H1 (cell line): ENCODE results near the gene BBIP1. TPM values are rescaled to one million over a fixed set of nuclear protein-coding genes. Genes with fewer than 3 reads are reported as not detected.

ENCODE experiments used
- CTCF ChIA-PET: fragments of 300-600 bp; sonication (Branson Sonifier 250); formaldehyde crosslinking; loops from one replicate; lab custom pipeline; 2021; ENCODE audit not compliant: partially characterized antibody; lab: Charles Lee
- POLR2A ChIA-PET: fragments of 300-600 bp; sonication (Branson Sonifier 250); formaldehyde crosslinking; loops from one replicate; lab custom pipeline; 2021; ENCODE audit warnings: inconsistent platforms; ENCODE audit not compliant: partially characterized antibody; lab: Charles Lee
- DNase-seq, 2 experiments: peaks; one replicate each; pipeline versions ENCODE4 v3.0.0 to v3.0.0-alpha.2; 2010 to 2022; ENCODE audit warnings: low spot score in 2 of 2, low read depth in 1 of 2, mixed read lengths in 1 of 2
- FAIRE-seq: peaks from 2 replicates; lab custom pipeline; 2011; peaks lifted over from hg19 to GRCh38; lab: Jason Lieb, UNC
- H2AFZ ChIP-seq: 2 replicates; pipeline ENCODE4 v1.8.1; 2012; ENCODE audit warnings: low read length, inconsistent platforms
- H2AK5ac ChIP-seq: 2 replicates; pipeline ENCODE4 v1.6.1; 2013; ENCODE audit warnings: low read depth, low read length
- H2BK120ac ChIP-seq: replicated peaks from 2 replicates; pipeline ENCODE3; 2013; ENCODE audit warnings: low read depth, low read length, inconsistent platforms
- H2BK12ac ChIP-seq: 2 replicates; pipeline ENCODE4 v1.6.1; 2013; ENCODE audit warnings: low read depth, low read length
- H2BK15ac ChIP-seq: 2 replicates; pipeline ENCODE4 v1.6.1; 2013; ENCODE audit warnings: low read length
- H2BK20ac ChIP-seq: 2 replicates; pipeline ENCODE4 v1.6.1; 2013; ENCODE audit warnings: low read length
- H2BK5ac ChIP-seq: 2 replicates; pipeline ENCODE4 v1.6.1; 2013; ENCODE audit warnings: low read depth, low read length
- H3K14ac ChIP-seq: 2 replicates; pipeline ENCODE4 v1.6.1; 2013; ENCODE audit warnings: inconsistent platforms; ENCODE audit not compliant: insufficient read length
- H3K18ac ChIP-seq: 2 replicates; pipeline ENCODE4 v1.6.1; 2013; ENCODE audit warnings: low read length; ENCODE audit errors: extremely low read depth
- H3K23ac ChIP-seq: 2 replicates; pipeline ENCODE4 v1.6.1; 2013; ENCODE audit warnings: inconsistent platforms; ENCODE audit not compliant: insufficient read length
- H3K23me2 ChIP-seq: 2 replicates; pipeline ENCODE4 v1.6.1; 2013; ENCODE audit warnings: low read depth, low read length
- H3K27ac ChIP-seq: 2 replicates; pipeline ENCODE4 v1.6.1; 2011; ENCODE audit warnings: low read depth, low read length, inconsistent platforms
- H3K27me3 ChIP-seq, 4 experiments: replicated peaks in 1 of 4; 1 replicate in 1 of 4; 2 replicates in 3 of 4; pipeline versions ENCODE4 v1.6.1 to v1.8.1; 2011 to 2013; ENCODE audit warnings: low read length in 3 of 4, mild to moderate bottlenecking in 3 of 4, inconsistent platforms in 2 of 4, mixed read lengths in 2 of 4, moderate library complexity in 1 of 4; ENCODE audit not compliant: control insufficient read depth in 3 of 4, insufficient read depth in 3 of 4; ENCODE audit errors: extremely low read depth in 1 of 4
- H3K36me3 ChIP-seq, 4 experiments: 2 replicates each; pipeline versions ENCODE4 v1.6.1 to v1.8.1; 2011 to 2013; ENCODE audit warnings: mild to moderate bottlenecking in 4 of 4, low read length in 3 of 4, moderate library complexity in 2 of 4, control low read depth in 1 of 4, inconsistent platforms in 1 of 4; ENCODE audit not compliant: insufficient read depth in 4 of 4, control insufficient read depth in 2 of 4
- H3K4ac ChIP-seq: replicated peaks from 2 replicates; pipeline ENCODE3; 2013; ENCODE audit warnings: low read length, low read depth, mixed read lengths, inconsistent platforms; ENCODE audit not compliant: insufficient read length
- H3K4me1 ChIP-seq, 4 experiments: replicated peaks in 1 of 4; 1 replicate in 1 of 4; 2 replicates in 3 of 4; pipeline versions ENCODE4 v1.6.1 to v1.8.1; 2011 to 2013; ENCODE audit warnings: low read length in 3 of 4, inconsistent platforms in 2 of 4, mixed read lengths in 1 of 4; ENCODE audit not compliant: insufficient read depth in 4 of 4, control insufficient read depth in 3 of 4
- H3K4me2 ChIP-seq, 2 experiments: 2 replicates each; pipeline versions ENCODE4 v1.6.1 to v1.8.1; 2011 to 2013; ENCODE audit warnings: low read depth in 2 of 2, low read length in 2 of 2, control low read depth in 1 of 2, inconsistent platforms in 1 of 2, mild to moderate bottlenecking in 1 of 2; ENCODE audit not compliant: insufficient read depth in 1 of 2
- H3K4me3 ChIP-seq, 4 experiments: fragments of 200-600, 300-600 bp in 1 of 4; sonication (generic), shearing (Covaris generic), sonication (Bioruptor Twin) in 1 of 4; 2 replicates each; pipeline versions ENCODE4 v1.5.1 to v1.8.1; 2011 to 2016; ENCODE audit warnings: low read length in 4 of 4, low read depth in 3 of 4, control low read depth in 2 of 4, inconsistent platforms in 2 of 4, mild to moderate bottlenecking in 2 of 4, mixed read lengths in 1 of 4, moderate library complexity in 1 of 4; ENCODE audit not compliant: insufficient read depth in 2 of 4; ENCODE audit errors: extremely low read depth in 1 of 4
- H3K56ac ChIP-seq: replicated peaks from 2 replicates; pipeline ENCODE3; 2013; ENCODE audit warnings: low read depth, mild to moderate bottlenecking, mixed read lengths, low read length, inconsistent platforms; ENCODE audit not compliant: insufficient read length
- H3K79me1 ChIP-seq: 2 replicates; pipeline ENCODE4 v1.6.1; 2013; ENCODE audit warnings: low read depth, low read length, control low read depth
- H3K79me2 ChIP-seq, 2 experiments: 2 replicates each; pipeline versions ENCODE4 v1.6.1 to v1.8.1; 2012 to 2013; ENCODE audit warnings: low read length in 2 of 2, mild to moderate bottlenecking in 2 of 2, inconsistent platforms in 1 of 2; ENCODE audit not compliant: insufficient read depth in 2 of 2, control insufficient read depth in 1 of 2
- H3K9ac ChIP-seq, 4 experiments: replicated peaks in 1 of 4; 1 replicate in 1 of 4; 2 replicates in 3 of 4; pipeline versions ENCODE4 v1.6.1 to v1.8.1; 2011 to 2013; ENCODE audit warnings: low read depth in 3 of 4, low read length in 3 of 4, control low read depth in 2 of 4, mild to moderate bottlenecking in 2 of 4, moderate library complexity in 2 of 4, inconsistent platforms in 1 of 4; ENCODE audit errors: extremely low read depth in 1 of 4
- H3K9me3 ChIP-seq, 2 experiments: 2 replicates each; pipeline versions ENCODE4 v1.6.1 to v1.8.1; 2012 to 2013; ENCODE audit warnings: mild to moderate bottlenecking in 2 of 2, moderate library complexity in 2 of 2, control low read depth in 1 of 2, inconsistent platforms in 1 of 2, low read depth in 1 of 2, low read length in 1 of 2, mixed read lengths in 1 of 2; ENCODE audit not compliant: insufficient read depth in 2 of 2
- H4K20me1 ChIP-seq, 2 experiments: replicated peaks in 1 of 2; 2 replicates each; pipeline versions ENCODE3 to v1.8.1; 2011 to 2013; ENCODE audit warnings: inconsistent platforms in 2 of 2, low read length in 2 of 2, mild to moderate bottlenecking in 1 of 2; ENCODE audit not compliant: insufficient read depth in 2 of 2, control insufficient read depth in 1 of 2
- H4K5ac ChIP-seq: 2 replicates; pipeline ENCODE4 v1.6.1; 2013; ENCODE audit warnings: low read length, low read depth, mixed read lengths, inconsistent platforms; ENCODE audit not compliant: insufficient read length
- H4K8ac ChIP-seq: 2 replicates; pipeline ENCODE4 v1.8.0; 2013; ENCODE audit warnings: mild to moderate bottlenecking, moderate library complexity, low read length, inconsistent platforms; ENCODE audit not compliant: insufficient read depth; ENCODE audit errors: extremely low read depth
- H4K91ac ChIP-seq: replicated peaks from 2 replicates; pipeline ENCODE3; 2013; ENCODE audit warnings: low read length, mixed read lengths, inconsistent platforms; ENCODE audit not compliant: insufficient read length
- BACH1 ChIP-seq: IDR thresholded peaks from 2 replicates; pipeline ENCODE4 v1.6.1; 2012; ENCODE audit warnings: low read length, improper control_type of control experiment
- CBX8 ChIP-seq: fragments of 300-800, 300-1000 bp; sonication (generic); IDR thresholded peaks from 2 replicates; pipeline ENCODE4 v1.7.1; 2016; ENCODE audit warnings: low read depth, low read length, borderline replicate concordance
- EP300 ChIP-seq, 2 experiments: IDR thresholded peaks; 1 replicate in 1 of 2; 2 replicates in 1 of 2; pipeline ENCODE4 v1.6.1; 2011 to 2012; ENCODE audit warnings: low read depth in 2 of 2, low read length in 2 of 2, mild to moderate bottlenecking in 2 of 2, borderline replicate concordance in 1 of 2, inconsistent platforms in 1 of 2, moderate library complexity in 1 of 2
- MAFK ChIP-seq: IDR thresholded peaks from 2 replicates; pipeline ENCODE4 v1.6.1; 2012; ENCODE audit warnings: low read depth, mild to moderate bottlenecking, improper control_type of control experiment, low read length
- SIRT6 ChIP-seq: IDR thresholded peaks from one replicate; pipeline ENCODE4 v1.7.1; 2012; ENCODE audit warnings: low read length, inconsistent platforms
- SRF ChIP-seq: IDR thresholded peaks from 2 replicates; pipeline ENCODE4 v1.6.1; 2011; ENCODE audit warnings: mild to moderate bottlenecking, low read depth, low read length, moderate library complexity
- WGBS, 2 experiments: shearing (Covaris generic) in 1 of 2; methylation state at CpG; one replicate each; pipeline versions ENCODE4 v1.1.6 to v1.1.7; 2013 to 2015; ENCODE audit warnings: low lambda C conversion rate in 2 of 2, mixed read lengths in 2 of 2, inconsistent platforms in 1 of 2, low coverage in 1 of 2, missing lambda C conversion rate in 1 of 2; ENCODE audit not compliant: insufficient replicate concordance in 2 of 2, insufficient coverage in 1 of 2, insufficient read length in 1 of 2; ENCODE audit errors: extremely low coverage in 1 of 2, missing lambda C conversion rate in 1 of 2; 5-methylcytosine and 5-hydroxymethylcytosine counted together
- polyA plus RNA-seq, 7 experiments: library from polyadenylated mRNA; depleted of rRNA in 3 of 7; stranded (reverse) in 5 of 7; unstranded in 2 of 7; fragments of >200 nt in 5 of 7; fragments of 200-250 nt in 2 of 7; gene quantifications; 1 replicate in 5 of 7; 2 replicates in 1 of 7; 4 replicates in 1 of 7; pipeline versions ENCODE4 v1.2.1 to v1.2.3, GENCODE V29; 2011 to 2013; ENCODE audit warnings: missing spikeins in 2 of 7, mixed read lengths in 2 of 7
- total RNA-seq: library from RNA; stranded (reverse); fragmentation: NEBNext Ultra II Directional; extraction: Animal tissue kit (Norgen Biotek cat#: 25700); gene quantifications from 2 replicates; pipeline ENCODE4 v1.2.1, GENCODE V29; 2021

The BBIP1 gene
- total and polyA plus RNA-seq, 2 of the 8 experiments (the other 6 are each of a cell fraction or from before 2014, with no cell fraction given) = 8.8 to 19.6 TPM

DNA sequence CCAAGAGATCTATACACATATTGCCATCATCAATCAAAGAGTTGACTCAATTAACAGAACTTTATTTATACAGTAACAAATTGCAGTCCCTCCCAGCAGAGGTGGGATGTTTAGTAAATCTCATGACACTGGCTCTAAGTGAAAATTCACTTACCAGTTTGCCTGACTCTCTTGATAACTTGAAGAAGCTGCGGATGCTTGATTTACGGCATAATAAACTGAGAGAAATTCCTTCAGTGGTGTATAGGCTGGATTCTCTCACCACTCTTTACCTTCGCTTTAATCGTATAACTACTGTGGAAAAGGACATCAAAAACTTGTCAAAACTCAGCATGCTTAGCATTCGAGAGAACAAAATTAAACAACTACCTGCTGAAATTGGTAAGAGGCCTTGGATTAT is 45.7 kb upstream of the BBIP1 start:
- no peak overlapping the region for H3K4ac ChIP-seq
- FAIRE-seq (no peak), DNase-seq (no peak)
- no peak overlapping the region for H2BK12ac ChIP-seq
- no peak overlapping the region for H2BK120ac ChIP-seq
- H3K56ac ChIP-seq = no peak overlapping the region
- no peaks in the 10 kb centered on the region for H3K9me3 ChIP-seq
- H3K14ac ChIP-seq = no peak overlapping the region
- H3K36me3 ChIP-seq = no peaks in the 10 kb centered on the region
- peaks cover 0 to 74% of the 10 kb centered on the region in 2 experiments; a peak in 2 of 4 replicates for H3K79me2 ChIP-seq
- no peak overlapping the region for H2AFZ ChIP-seq
- H3K23ac ChIP-seq = no peak overlapping the region
- H4K8ac ChIP-seq = no peak overlapping the region
- H3K4me3 ChIP-seq = no peak overlapping the region
- TF ChIP-seq MAFK (no peak), SIRT6 (no peak), CBX8 (no peak), SRF (no peak), EP300 (IDR thresholded peaks at IDR 0.05; ENCODE audit: borderline replicate concordance in 1 of 2, low read depth in 2 of 2, low read length in 2 of 2) (no peak), BACH1 (no peak)
- no peaks in the 10 kb centered on the region for H3K23me2 ChIP-seq
- POLR2A ChIA-PET = no interaction called here
- no peak overlapping the region for H3K9ac ChIP-seq
- H3K79me1 ChIP-seq = no peaks in the 10 kb centered on the region
- H2BK15ac ChIP-seq = no peak overlapping the region
- H2BK20ac ChIP-seq = no peak overlapping the region
- no peak overlapping the region for H4K91ac ChIP-seq
- no peak overlapping the region for H3K18ac ChIP-seq
- no peak overlapping the region for H3K4me2 ChIP-seq
- H3K27me3 ChIP-seq = no peaks in the 10 kb centered on the region
- 88% methylated on average over 5 of the region's 5 CpGs; no CpG with 5 or more reads in 1 of the 2 experiments for WGBS, 2 experiments
- peaks cover 0 to under 1% (median 0%) of the 10 kb centered on the region in 4 experiments; a peak in 1 of 7 replicates for H3K4me1 ChIP-seq
- no peak overlapping the region for H2BK5ac ChIP-seq
- H4K5ac ChIP-seq = no peak overlapping the region
- no peak overlapping the region for H2AK5ac ChIP-seq
- no peaks in the 10 kb centered on the region for H4K20me1 ChIP-seq
- H3K27ac ChIP-seq = no peak overlapping the region
- CTCF ChIA-PET = no interaction called here
